NCI-H82 (cell line): ENCODE data around the gene HADHB.
A peak's percentile ranks its signal among the peaks of the same experiment; 100 is the strongest.
"Not testable (repeated sequence)": the region's sequence is repeated elsewhere in the genome, so short reads cannot be mapped to it uniquely, and the experiment has no call there.

Source experiments
- DNase-seq: peaks from one replicate; lab custom pipeline; 2025; lab: John Stamatoyannopoulos, UW

HADHB gene

GRCh38 chr2:26330114-26330549, 85.4 kb downstream of the HADHB start:
- DNase-seq = peak; percentile 87

GRCh38 chr2:26330604-26331003, 85.9 kb downstream of the HADHB start:
- DNase-seq = no peak

- not testable (repeated sequence) for DNase-seq
Measured at GRCh38 chr2:26331321-26331720, 86.6 kb downstream of the HADHB start.

GRCh38 chr2:26333293-26333692, 88.6 kb downstream of the HADHB start:
- peak; percentile 39 for DNase-seq

- DNase-seq = no peak
Measured at GRCh38 chr2:26335231-26335630, 90.5 kb downstream of the HADHB start.

GRCh38 chr2:26336719-26337118, 92.0 kb downstream of the HADHB start:
- no peak for DNase-seq

- DNase-seq = no peak
Measured at GRCh38 chr2:26337298-26337697, 92.6 kb downstream of the HADHB start.
